Hepatocyte (in vitro differentiated cells): ENCODE results near the gene ITPK1.

Experiments
- CTCF ChIP-seq: fragments of 200-600 bp; sonication (generic); IDR thresholded peaks from 2 replicates; pipeline ENCODE4 v1.5.1; 2016; ENCODE audit warnings: antibody characterized with exemption, mild to moderate bottlenecking; ENCODE audit not compliant: poor library complexity
- EZH2 ChIP-seq: fragments of 200-600 bp; sonication (generic); IDR thresholded peaks from 2 replicates; pipeline ENCODE4 v1.6.1; 2016; ENCODE audit warnings: antibody characterized with exemption, mild to moderate bottlenecking, borderline replicate concordance
- EZH2phosphoT487 ChIP-seq: fragments of 200-600 bp; sonication (generic); IDR thresholded peaks from one replicate; pipeline ENCODE4 v1.6.1; 2018; ENCODE audit warnings: antibody characterized with exemption, mild to moderate bottlenecking, low read depth, moderate library complexity; ENCODE audit not compliant: unreplicated experiment, severe bottlenecking

- TF ChIP-seq CTCF (no peak), EZH2 (no peak), EZH2phosphoT487 (no peak)
These were observed 137.3 kb downstream of the ITPK1 start for GRCh38 chr14:92978229-92979021.
